K562 treated with DMSO at 1 percent for 24 hours (cell line): ENCODE data around the gene YY1AP1. TPM values are rescaled to one million over a fixed set of nuclear protein-coding genes. Genes with fewer than 3 reads are reported as not detected.

Experiments used
- total RNA-seq: library from RNA; unstranded; fragments of 300-600 nt; gene quantifications from 2 replicates; pipeline ENCODE4 v1.2.3, GENCODE V29; 2022; ENCODE audit warnings: low read depth; ENCODE audit not compliant: insufficient read depth

Gene YY1AP1, protein sequence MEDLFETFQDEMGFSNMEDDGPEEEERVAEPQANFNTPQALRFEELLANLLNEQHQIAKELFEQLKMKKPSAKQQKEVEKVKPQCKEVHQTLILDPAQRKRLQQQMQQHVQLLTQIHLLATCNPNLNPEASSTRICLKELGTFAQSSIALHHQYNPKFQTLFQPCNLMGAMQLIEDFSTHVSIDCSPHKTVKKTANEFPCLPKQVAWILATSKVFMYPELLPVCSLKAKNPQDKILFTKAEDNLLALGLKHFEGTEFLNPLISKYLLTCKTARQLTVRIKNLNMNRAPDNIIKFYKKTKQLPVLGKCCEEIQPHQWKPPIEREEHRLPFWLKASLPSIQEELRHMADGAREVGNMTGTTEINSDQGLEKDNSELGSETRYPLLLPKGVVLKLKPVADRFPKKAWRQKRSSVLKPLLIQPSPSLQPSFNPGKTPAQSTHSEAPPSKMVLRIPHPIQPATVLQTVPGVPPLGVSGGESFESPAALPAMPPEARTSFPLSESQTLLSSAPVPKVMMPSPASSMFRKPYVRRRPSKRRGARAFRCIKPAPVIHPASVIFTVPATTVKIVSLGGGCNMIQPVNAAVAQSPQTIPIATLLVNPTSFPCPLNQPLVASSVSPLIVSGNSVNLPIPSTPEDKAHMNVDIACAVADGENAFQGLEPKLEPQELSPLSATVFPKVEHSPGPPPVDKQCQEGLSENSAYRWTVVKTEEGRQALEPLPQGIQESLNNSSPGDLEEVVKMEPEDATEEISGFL
- 50.8 and 59.2 TPM in 2 replicates for total RNA-seq

GRCh38 chr1:155688324-155689080 is at the start of gene YY1AP1:
Gene YY1AP1, minus strand, starts transcription at chr1:155688774. Its CDS starts 8,338 bp downstream, at chr1:155680436.

DNA sequence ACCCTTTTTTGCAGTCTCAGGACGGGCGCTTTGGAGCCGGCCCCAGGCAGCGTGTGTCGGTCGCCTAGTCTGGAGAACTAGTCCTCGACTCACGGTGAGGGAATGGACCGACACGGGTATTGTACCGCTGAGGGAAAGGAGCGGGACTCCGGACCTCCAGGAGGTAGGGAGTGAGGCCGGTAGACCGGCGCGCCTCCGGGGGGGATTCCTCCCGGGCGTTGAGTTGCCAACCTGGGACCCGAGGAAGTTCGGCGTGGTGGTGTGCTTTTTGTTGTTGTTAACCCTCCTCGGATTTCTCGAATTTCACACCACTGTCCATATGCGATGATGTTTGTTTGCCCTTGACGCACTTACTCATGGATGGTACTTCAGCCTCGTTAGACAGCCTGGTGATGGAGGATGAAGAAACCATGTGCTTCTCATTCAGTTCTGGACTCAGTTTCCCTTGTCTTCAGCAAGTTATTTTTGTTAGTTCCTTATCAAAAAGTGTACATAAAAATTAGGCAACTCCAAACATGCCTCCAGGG is 570 bp upstream of the YY1AP1 start, which contains the start of gene DAP3:
Gene DAP3 (plus strand): TSS at position 11 of the 527 bp plus-strand sequence. CDS start 20,689 bp downstream, outside the sequence.

DNA sequence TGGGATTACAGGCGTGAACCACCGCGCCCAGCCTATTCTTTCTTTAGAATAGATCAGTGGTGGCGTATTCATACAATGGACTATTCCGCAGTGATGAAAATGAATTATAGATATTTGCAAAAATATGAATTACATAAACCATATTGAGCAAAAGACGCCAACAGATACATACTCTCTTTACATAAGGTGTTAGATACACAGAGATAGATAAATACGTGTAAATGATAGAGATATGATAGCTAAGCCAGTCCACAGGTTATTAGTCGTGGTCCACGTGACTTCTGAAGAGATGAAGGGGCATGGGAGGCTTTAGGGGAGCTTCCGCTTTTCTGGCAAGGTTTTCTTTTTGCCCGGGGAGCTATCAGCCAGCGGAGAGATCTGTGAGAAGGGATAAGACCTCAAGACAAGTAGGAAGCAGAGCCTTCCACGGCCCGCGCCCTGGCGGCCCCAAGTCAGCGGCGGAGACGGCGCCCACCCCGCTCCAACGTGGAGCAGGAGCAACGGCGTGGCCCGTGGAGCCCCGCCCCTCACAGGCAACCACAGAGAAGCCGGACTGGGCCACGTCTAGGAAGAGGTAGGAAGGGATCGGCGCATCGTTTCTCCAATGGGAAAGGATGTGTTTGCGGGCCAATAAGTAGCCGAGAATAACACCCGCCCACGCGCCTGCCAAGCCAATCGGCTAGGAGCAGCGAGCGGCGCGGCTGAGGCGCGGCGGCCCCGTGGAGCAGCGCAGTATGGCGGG is 78.9 kb downstream of the YY1AP1 start, which contains the start of gene MSTO1:
Gene MSTO1 (plus strand): TSS at position 704 of the 742 bp plus-strand sequence. CDS start 31 bp downstream, at position 735.

Other genes with a start within 250 kb of the YY1AP1 start
- 7.9 and 8.2 TPM in 2 replicates for gene ASH1L, start 126.0 kb downstream of the YY1AP1 start, total RNA-seq
- gene MSTO1, start 78.6 kb downstream of the YY1AP1 start, total RNA-seq, result 21.1 and 25.8 TPM in 2 replicates
- gene DAP3, start 317 bp upstream of the YY1AP1 start, total RNA-seq, result 100 and 103 TPM in 2 replicates
- 17.2 and 18.5 TPM in 2 replicates for gene GON4L, start 168.4 kb upstream of the YY1AP1 start, total RNA-seq
- gene SYT11, start 170.8 kb upstream of the YY1AP1 start, total RNA-seq, result 0.29 and 0.81 TPM in 2 replicates
- 33.2 and 33.3 TPM in 2 replicates for gene RIT1, start 222.6 kb upstream of the YY1AP1 start, total RNA-seq
- 37.5 and 48.6 TPM in 2 replicates for gene KHDC4, start 245.6 kb upstream of the YY1AP1 start, total RNA-seq